Breast epithelium (tissue), 3 donors: ENCODE results near the gene NIF3L1.

Experiments
- POLR2A ChIP-seq: fragments of 450-650 bp; IDR thresholded peaks from one replicate; pipeline ENCODE4 v1.6.1; 2016; ENCODE audit warnings: antibody characterized with exemption, mild to moderate bottlenecking, moderate library complexity
- POLR2AphosphoS5 ChIP-seq, 3 donors: sonication (generic); formaldehyde crosslinking; IDR thresholded peaks; one replicate each; pipeline ENCODE4 v1.6.1; 2017; ENCODE audit warnings: antibody characterized with exemption in 3 of 3
- TF ChIP-seq, protein P1 (sequence below), 3 donors: fragments of 450-650 bp; IDR thresholded peaks; one replicate each; pipeline ENCODE4 v1.5.1; 2016 to 2017; ENCODE audit warnings: antibody characterized with exemption in 3 of 3, mild to moderate bottlenecking in 3 of 3, moderate library complexity in 3 of 3

GRCh38 chr2:200845194-200845593, 44.0 kb upstream of the NIF3L1 start:
- TF ChIP-seq, protein P1, sequence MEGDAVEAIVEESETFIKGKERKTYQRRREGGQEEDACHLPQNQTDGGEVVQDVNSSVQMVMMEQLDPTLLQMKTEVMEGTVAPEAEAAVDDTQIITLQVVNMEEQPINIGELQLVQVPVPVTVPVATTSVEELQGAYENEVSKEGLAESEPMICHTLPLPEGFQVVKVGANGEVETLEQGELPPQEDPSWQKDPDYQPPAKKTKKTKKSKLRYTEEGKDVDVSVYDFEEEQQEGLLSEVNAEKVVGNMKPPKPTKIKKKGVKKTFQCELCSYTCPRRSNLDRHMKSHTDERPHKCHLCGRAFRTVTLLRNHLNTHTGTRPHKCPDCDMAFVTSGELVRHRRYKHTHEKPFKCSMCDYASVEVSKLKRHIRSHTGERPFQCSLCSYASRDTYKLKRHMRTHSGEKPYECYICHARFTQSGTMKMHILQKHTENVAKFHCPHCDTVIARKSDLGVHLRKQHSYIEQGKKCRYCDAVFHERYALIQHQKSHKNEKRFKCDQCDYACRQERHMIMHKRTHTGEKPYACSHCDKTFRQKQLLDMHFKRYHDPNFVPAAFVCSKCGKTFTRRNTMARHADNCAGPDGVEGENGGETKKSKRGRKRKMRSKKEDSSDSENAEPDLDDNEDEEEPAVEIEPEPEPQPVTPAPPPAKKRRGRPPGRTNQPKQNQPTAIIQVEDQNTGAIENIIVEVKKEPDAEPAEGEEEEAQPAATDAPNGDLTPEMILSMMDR (IDR thresholded peaks at IDR 0.05): no peak
- TF ChIP-seq POLR2A (no peak), POLR2AphosphoS5 (IDR thresholded peaks at IDR 0.05) (no peak)
